ENCODE measurements around the gene RNF149.
"Not testable (repeated sequence)": the region's sequence is repeated elsewhere in the genome, so short reads cannot be mapped to it uniquely, and the experiment has no call there.

The RNF149 gene

DNA sequence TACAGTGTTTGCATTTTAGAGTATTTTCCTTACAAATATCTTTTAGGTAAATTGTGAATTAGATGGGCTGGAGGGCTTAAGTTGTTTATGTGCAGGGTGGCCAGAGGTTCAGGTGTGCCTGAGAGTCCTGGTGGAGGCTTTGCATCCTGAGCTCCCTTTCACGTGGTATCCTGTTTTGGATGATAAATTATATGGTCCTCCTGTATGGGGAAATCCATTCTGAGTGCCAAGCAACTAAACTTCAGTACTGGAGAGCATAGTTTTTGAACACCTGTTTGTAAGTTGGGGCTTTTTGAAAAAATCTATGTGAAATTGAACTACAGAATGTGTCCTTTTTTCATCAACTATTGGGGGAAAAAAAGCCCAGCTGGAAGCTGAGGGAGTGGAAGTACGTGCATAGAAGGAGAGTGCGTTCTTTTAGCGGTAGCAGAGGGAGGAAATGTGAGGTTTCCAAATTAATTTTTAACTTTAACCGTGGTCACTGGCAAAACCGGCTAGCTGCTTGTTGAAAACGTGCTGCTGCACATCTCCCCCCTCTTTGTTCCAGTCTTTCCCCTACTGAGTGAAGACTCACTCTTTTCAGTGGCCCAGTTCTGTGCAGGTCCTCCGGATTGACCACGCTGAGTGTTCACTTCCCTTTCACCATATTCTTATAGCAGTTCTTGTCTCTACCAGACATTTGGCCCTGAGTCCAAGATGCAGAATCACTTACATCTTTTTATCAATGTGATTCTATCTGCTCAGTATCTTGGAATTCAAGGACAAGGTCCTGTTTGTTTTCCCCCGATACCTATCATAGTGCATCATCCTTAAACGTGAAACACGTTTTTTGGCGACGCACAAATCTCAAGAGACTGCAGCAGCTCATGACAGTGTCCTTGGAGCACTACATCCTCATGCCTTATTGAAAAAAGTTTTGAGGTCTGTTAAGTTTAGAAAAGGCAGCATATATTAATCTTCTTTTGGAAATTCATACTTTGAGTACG lies 40.5 kb downstream of the RNF149 start:
- H3K27ac ChIP-seq, result peak overlapping the region in 1 of 21 experiments; percentile 2
- no peak overlapping the region for H3K4me3 ChIP-seq

DNA sequence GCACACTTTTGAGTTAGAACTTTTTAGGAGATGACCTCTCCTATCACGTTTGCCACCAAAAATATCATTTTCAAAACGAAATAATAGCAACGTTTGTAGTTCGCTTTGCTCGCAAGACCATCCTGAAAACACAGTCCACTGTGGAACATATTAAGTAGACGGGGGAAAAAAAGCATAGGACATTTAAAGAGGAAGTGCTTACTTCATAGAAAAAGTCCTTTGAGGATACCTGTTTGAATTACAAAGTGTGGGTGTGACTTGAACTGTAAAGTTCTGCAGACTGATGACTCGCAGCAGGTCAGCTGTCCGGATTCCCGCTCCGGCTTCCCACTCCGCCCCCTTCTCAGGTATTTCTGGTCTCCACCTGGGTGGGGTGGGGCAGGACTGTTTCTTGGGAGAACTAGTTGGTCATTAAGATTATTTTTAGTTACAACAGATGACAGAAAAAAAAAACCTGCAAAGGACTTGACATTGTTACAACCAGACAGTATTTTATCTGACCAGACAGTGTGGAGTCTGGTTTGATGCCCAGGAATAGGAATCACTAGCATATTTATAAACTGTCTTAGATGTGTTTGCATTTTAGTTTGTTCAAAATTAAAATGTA lies 42.5 kb downstream of the RNF149 start:
- Histone ChIP-seq H3K4me3 (no peak overlapping the region), H3K27ac (no peak overlapping the region)

DNA sequence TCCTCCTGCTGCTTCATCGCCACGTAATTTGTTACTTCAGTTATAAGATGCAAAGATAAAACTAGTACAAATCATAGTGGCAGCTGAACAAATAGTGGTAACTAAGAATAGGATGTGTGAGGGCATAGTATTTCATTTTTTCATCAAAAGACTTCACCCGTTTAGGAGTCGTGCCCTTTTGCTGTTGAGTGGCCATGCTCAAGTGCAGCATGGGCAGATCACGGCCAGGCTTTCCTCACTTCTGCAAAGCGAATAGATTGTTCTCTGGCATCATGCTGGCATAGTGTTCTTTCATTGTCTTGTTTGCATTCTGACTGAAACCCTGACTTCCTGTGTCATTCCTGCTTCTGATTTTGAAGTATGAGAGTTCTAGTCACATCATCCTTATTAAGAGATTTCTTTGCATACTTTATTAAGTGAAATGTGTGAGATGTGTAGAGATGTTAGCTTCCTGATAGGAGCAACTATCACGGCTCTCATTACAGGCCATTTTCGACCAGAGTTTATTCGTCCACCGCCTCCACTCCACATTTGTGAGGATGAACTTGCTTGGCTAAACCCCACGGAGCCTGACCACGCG lies 44.1 kb downstream of the RNF149 start:
- no peak overlapping the region for H3K27ac ChIP-seq
- H3K4me3 ChIP-seq, result no peak overlapping the region

DNA sequence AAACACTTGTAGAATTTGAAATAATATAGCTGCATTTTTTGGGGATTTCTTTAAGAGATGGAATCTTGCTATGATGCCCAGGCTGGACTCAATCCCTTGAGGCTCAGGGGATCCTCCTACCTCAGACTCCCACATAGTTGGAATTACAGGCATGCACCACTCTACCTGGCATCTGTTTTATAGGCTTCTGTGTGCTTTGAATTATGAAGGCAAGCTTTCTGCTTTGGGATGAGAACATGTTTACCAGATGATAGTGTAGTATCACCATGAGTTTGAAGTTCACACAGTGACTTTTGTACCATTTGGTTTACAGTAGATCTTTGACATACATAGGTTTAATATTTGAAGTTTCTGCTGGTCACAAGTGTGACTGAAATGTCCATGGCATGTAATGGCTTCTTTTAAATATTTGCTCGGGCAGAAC lies 45.1 kb downstream of the RNF149 start:
- H3K4me3 ChIP-seq, result no peak overlapping the region
- no peak overlapping the region for H3K27ac ChIP-seq

DNA sequence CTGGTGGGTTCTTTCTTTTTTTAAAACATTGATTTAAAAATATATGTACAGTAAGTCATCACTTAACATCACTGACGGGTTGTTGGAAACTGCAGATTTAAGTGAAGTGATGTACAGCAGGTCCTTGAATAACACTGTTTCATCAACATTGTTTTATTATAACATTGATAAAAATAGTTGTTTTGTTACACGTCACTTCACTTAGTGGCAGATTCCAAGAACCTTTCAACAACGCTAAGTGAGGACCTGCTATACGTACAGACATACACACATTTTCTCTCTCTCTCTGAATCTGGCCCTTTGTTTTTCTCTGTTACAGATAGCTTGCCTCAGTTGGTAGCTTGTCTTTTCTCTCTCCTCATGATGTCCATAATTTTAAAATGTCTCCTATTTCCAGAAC lies 46.4 kb downstream of the RNF149 start:
- H3K4me3 ChIP-seq, result no peak overlapping the region
- no peak overlapping the region for H3K27ac ChIP-seq

DNA sequence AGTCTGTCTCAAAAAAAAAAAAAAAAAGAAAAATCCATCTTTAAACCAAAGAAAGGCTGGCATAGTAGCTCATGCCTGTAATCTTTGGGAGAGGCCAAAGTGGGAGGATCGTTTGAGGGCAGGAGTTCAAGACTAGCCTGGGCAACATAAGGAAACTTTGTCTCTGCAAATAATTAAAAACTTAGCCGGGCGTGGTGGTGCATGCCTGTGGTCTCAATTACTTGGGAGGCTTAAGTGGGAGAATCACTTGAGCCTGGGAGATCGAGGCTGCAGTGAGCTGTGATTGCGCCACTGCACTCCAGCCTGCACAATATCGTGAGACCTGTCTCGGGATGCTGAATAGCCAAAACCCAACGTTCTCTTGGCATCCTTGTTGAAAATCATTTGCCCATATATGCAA lies 49.7 kb downstream of the RNF149 start:
- H3K27ac ChIP-seq, result no peak overlapping the region
- no peak overlapping the region for H3K4me3 ChIP-seq

DNA sequence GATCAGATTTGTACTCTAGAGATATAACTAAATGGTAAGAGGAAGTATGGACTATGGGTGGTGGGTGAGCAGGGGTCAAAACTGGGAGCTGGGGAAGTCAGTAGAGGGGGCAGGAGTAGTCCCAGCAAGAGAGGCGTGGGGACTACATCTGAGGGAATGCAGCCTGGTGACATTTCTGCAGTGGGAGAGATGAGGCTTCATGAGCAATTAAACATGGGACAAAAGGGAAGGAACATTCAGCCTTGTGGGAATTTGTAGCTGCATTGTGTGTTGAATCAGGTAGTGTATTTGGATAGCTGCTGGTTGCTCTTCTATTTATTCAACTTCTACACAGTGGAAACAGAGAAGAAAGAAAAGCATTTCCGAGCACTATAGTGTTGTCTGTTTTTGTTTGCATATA lies 52.2 kb downstream of the RNF149 start:
- H3K27ac ChIP-seq, result peak overlapping the region in 1 of 21 experiments; percentile 18
- H3K4me3 ChIP-seq, result no peak overlapping the region

DNA sequence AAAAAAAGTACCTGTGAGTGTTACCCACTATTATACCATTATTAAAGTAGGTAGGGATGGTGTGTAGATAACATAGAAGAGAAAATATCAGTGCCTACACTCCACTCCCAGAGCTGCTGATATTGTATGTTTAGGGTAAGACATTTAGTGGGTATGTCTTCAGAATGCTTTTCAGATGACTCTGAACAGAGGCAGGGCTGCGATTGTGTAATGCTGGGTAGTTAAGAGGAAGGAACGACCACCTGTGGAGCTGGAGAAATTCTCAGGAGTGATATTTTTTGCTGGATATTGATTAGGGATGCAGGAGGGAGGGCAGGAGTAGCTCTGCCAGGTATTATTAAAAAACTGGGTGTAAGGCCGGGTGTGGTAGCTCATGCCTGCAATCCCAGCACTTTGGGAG lies 53.0 kb downstream of the RNF149 start:
- Histone ChIP-seq H3K4me3 (no peak overlapping the region), H3K27ac (no peak overlapping the region)

DNA sequence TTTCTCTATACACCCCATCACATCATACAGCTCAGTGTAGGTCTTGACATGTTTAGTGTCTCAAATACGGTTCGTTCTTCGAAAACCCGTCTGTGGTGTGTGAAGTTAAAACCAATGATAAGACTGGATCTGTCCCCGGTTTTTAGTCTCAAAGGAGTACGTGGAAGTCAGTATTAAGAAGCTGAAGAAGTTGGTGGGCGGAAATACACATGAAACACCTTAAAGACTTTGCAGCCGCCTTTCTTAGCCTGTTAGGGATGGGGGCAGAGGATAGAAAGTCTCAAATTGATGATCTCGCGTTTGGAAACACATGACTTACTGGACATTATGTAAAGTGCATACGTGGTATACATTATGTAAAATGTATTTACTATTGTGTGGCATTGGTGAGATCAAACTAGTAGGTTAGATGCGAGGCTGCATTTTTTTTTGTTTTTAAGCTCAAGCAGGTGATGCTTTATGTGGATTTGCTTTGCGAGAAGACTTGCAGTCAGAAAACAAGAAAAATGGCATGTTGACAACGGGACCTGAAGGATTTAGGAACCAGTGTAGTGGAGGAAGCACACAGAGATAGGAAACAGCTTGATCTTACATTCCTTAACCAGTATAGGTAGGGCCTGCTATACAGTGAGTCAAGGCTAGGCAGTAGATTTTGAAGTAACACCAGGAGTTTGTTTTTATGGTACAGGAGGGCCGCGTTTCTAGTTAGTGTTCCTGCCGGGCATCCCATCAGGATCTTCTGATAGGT lies 54.6 kb downstream of the RNF149 start:
- Histone ChIP-seq H3K4me3 (peak overlapping the region; percentile 87 to 100 (median 95)), H3K27ac (peak overlapping the region in 19 of 21 experiments; percentile 95 to 99 (median 98))

DNA sequence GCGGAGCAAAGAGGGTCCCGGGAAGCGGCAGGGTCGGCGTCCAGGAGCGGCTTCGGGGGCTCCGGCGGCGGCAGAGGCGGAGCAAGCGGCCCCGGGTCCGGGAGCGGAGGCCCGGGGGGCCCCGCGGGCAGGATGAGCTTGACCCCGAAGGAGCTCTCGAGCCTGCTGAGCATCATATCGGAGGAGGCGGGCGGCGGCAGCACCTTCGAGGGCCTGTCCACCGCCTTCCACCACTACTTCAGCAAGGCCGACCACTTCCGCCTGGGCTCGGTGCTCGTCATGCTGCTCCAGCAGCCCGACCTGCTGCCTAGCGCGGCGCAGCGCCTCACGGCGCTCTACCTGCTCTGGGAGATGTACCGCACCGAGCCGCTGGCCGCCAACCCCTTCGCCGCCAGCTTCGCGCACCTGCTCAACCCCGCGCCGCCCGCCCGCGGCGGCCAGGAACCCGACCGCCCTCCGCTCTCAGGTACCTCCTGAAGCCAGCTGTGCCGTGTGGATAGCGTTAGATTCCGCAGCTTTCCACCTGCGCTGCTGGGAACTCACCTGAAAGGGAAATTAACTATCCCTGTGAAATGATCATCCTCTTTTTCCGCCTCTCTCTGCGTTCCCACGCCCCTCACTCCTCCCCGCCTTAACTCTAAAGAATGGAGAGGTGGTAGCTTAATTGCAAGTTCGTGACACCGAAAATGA lies 55.3 kb downstream of the RNF149 start:
- Histone ChIP-seq H3K27ac (peak overlapping the region; percentile 92 to 99 (median 98)), H3K4me3 (peak overlapping the region; percentile 87 to 100 (median 95))

DNA sequence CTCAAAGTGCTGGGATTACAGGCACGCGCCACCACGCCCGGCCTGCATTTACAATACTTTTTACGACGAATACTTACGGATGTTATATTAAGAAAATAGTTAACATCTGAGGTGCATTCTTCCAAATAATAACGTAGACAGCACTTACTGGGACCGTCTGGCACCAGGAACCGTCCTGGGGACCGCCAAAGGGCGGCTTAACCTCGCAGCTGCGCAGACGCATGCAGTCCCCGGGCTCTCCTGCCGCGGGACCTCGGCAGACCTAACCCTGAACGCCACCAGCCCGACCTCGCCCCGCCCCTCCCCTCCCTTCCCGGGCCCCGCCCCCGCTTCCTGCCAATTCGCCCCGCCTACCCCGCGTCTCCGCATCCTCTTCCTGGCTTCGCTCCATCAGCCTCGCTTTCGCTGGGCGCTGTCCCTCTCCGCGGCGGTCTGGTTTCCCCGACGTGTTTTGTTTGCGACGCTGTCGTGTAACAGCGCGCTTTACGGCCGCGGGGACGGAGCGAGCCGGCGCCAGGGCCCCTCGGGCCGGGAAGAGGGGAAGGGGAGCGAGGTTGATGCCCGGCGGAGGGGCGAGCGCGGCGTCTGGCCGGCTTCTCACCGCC lies 56.0 kb downstream of the RNF149 start, which contains the start of gene CNOT11:
TSS of gene CNOT11 (plus strand) at position 479 of the 605 bp plus-strand sequence. CDS start at position 558, 79 bp downstream.
- peak within 1 kb of the TSS; percentile 87 to 100 (median 95) for H3K4me3 ChIP-seq
- H3K27ac ChIP-seq, result peak within 1 kb of the TSS; percentile 92 to 99 (median 98)

DNA sequence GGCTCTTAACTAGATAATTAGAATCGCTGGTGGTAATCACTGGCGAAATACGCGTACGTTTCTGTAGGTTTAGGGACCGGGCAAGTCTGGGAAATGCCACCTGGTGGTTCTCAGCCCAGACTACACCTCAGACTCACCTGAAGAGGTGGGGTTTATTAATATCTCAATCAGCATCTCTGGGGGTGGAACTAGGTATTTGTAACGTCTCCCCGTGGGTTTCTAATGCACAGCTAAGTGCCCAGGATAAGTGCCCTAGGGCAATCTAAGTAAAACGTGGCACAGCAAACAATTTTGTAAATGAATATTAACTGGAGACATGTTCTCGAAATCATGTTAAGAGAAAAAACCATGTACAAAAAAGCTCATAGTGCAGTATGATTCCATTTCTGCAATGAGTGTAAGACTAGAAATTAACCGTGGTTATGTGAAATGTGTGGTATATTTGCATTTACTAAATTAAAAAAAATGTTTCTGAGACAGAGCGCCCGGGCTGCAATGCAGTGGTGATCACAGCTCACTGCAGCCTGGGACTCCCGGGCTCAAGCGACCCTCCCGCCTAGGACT lies 56.6 kb downstream of the RNF149 start:
- H3K4me3 ChIP-seq, result peak overlapping the region; percentile 87 to 100 (median 95)
- peak overlapping the region in 20 of 21 experiments; percentile 62 to 99 (median 98) for H3K27ac ChIP-seq

DNA sequence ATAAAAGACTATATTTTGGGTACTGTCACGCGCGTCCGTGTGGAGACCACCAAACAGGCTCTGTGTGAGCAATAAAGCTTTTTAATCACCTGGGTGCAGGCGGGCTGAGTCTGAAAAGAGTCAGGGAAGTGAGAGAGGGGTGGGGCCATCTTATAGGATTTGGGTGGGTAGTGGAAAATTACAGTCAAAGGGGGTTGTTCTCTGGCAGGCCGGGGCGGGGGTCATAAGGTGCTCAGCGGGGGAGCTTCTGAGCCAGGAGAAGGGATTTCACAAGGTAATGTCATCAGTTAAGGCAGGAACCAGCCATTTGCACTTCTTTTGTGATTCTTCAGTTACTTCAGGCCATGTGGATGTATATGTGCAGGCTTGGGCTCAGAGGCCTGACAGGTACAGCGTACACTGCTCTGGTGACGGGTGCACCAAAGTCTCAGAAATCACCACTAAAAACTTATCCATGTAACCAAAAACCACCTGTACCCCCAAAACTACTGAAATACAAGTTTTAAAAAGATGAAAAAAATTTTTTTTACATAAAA lies 57.2 kb downstream of the RNF149 start:
- H3K4me3 ChIP-seq, result not testable (repeated sequence)
- peak overlapping the region in 2 of 21 experiments; percentile 99 for H3K27ac ChIP-seq

DNA sequence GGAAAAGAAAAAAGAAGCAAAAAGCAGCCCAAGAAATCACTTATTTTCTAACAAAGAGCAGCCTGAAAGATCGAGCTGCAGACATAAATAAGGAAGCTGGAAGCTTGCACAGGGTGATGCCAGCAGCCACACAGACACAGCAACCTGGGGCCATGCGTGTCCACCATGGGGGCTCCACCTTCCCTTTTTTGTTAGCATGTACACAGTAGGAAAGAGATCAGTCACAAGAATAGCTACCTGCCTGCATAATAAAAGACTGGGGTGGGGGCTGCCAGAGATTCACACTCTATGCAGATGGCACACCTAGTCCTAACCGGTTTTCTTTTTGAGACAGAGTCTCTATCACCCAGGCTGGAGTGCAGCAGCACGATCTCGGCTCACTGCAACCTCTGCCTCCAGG lies 58.7 kb downstream of the RNF149 start:
- Histone ChIP-seq H3K27ac (no peak overlapping the region), H3K4me3 (no peak overlapping the region)

DNA sequence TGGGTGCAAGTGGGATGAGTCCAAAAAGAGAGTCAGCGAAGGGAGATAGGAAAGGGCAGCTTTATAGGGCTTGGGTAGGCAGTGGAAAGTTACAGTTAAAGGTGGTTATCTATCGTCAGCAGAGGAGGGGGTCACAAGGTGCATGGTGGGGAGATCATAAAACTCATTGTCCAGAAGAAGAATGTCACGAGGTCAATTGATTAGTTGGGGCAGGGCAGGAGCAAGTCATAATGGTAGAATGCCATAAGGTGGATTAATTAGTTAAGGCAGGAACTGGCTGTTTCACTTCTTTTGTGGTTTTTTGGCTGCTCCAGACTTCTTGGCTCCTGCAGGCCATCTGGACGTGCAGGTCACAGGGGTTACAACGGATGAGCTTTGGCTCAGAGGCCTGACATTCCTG lies 59.7 kb downstream of the RNF149 start:
- not testable (repeated sequence) for H3K4me3 ChIP-seq, H3K27ac ChIP-seq

DNA sequence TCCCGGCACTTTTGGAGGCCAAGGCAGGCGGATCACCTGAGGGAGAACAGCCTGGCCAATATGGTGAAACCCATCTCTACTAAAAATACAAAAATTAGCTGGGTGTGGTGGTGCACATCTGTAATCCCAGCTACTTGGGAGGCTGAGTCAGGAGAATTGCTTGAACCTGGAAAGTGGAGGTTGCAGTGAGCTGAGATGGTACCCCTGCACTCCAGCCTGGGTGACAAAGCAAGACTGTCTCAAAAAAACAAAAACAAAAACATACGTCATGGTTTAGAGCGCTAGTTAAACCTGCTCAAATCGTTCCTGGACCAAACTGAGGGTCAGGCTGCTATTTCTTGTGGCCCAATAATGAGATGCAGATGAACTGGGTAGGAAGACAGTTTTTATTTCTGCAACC lies 63.0 kb downstream of the RNF149 start:
- not testable (repeated sequence) for H3K4me3 ChIP-seq, H3K27ac ChIP-seq

DNA sequence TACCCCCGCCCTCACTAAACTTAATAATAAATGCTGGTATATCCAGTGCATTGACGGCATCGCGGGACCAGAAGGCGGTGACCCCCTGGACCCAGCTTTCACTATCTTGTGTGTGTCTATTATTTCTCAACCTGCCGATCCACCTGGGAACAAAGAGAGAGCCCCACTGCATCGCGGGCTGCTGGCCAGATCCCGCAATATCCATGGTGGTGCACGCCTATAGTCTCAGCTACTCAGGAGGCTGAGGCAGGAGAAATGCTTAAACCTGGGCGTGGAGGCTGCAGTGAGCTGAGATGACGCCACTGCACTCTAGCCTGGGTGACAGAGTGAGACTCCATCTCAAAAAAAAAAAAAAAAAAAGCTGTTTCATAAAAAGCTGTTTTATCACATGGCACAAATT lies 63.6 kb downstream of the RNF149 start:
- H3K4me3 ChIP-seq, H3K27ac ChIP-seq: not testable (repeated sequence)

DNA sequence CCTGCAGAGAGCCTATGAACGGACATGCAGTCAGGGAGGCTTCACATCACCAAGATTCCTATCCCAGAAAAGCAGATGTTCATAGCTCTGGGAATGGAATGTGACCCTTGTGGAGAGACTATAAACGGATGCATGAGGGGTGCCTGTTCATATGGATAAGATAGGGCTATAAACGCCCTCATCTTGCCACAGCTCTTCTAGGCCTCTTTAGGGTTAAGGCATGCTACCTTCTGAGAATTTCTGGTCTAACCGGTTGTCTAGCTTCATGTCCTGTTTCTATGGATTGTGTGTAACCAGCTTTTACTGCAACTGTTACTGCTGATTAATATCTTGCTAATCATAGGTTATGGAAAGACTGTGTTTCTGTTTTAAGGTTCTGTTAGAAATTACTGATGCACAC lies 64.1 kb downstream of the RNF149 start:
- not testable (repeated sequence) for H3K4me3 ChIP-seq, H3K27ac ChIP-seq

All from skin epidermis (tissue), 12 donors.